Coronary artery (tissue), 2 donors: Measurements from ENCODE around the gene RAI1.

ENCODE experiments used
- DNase-seq: peaks from one replicate; pipeline ENCODE4 v3.0.0-alpha.2; 2017; ENCODE audit warnings: low spot score
- H3K27ac ChIP-seq, 2 donors: fragments of 200-600 bp; sonication (generic); one replicate each; pipeline ENCODE4 v1.5.1; 2016 to 2019
- H3K4me3 ChIP-seq: fragments of 200-600 bp; sonication (generic); 2 replicates; pipeline ENCODE4 v1.5.1; 2016; ENCODE audit warnings: mild to moderate bottlenecking, moderate library complexity
- TF ChIP-seq, protein P1 (sequence below): fragments of 200-600 bp; sonication (generic); IDR thresholded peaks from one replicate; pipeline ENCODE4 v1.5.1; 2019; ENCODE audit warnings: antibody characterized with exemption

The RAI1 gene

DNA sequence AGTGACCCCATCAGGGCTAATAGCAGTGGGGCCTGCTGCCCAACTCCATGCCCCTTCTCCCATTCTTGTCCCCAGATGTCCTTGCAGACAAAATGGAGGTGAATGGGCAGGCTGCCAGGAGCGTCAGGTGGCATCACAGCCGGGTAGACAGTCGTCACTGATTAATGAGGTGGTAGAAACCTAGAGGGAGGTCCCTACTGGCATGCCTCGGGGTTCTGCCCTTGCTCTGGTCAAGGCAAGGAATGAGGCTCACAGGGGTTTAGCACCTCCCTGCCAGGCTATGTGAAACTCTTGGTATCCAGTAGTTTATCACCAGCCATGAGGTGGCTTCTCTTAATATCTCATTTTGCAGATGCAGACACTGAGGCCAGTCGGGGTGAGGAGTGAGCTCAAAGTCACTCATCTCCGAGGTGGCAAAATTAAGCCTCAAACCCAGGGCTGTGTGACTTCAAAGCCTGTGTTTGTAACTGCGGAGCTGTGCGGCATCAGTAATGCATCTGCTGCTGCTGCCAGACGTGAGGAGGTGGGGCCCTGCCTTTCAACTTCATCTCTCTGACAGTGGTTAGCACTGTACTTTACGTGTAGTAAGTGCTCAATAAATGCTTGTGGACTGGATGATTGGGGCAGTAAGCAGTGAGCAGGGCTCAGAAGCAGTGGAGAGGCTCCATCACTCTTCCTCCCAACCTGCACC is 21.3 kb downstream of the RAI1 start:
- Histone ChIP-seq H3K4me3 (no peak overlapping the region), H3K27ac (no peak overlapping the region)
- no peak for DNase-seq
- TF ChIP-seq, protein P1, sequence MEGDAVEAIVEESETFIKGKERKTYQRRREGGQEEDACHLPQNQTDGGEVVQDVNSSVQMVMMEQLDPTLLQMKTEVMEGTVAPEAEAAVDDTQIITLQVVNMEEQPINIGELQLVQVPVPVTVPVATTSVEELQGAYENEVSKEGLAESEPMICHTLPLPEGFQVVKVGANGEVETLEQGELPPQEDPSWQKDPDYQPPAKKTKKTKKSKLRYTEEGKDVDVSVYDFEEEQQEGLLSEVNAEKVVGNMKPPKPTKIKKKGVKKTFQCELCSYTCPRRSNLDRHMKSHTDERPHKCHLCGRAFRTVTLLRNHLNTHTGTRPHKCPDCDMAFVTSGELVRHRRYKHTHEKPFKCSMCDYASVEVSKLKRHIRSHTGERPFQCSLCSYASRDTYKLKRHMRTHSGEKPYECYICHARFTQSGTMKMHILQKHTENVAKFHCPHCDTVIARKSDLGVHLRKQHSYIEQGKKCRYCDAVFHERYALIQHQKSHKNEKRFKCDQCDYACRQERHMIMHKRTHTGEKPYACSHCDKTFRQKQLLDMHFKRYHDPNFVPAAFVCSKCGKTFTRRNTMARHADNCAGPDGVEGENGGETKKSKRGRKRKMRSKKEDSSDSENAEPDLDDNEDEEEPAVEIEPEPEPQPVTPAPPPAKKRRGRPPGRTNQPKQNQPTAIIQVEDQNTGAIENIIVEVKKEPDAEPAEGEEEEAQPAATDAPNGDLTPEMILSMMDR = no peak

DNA sequence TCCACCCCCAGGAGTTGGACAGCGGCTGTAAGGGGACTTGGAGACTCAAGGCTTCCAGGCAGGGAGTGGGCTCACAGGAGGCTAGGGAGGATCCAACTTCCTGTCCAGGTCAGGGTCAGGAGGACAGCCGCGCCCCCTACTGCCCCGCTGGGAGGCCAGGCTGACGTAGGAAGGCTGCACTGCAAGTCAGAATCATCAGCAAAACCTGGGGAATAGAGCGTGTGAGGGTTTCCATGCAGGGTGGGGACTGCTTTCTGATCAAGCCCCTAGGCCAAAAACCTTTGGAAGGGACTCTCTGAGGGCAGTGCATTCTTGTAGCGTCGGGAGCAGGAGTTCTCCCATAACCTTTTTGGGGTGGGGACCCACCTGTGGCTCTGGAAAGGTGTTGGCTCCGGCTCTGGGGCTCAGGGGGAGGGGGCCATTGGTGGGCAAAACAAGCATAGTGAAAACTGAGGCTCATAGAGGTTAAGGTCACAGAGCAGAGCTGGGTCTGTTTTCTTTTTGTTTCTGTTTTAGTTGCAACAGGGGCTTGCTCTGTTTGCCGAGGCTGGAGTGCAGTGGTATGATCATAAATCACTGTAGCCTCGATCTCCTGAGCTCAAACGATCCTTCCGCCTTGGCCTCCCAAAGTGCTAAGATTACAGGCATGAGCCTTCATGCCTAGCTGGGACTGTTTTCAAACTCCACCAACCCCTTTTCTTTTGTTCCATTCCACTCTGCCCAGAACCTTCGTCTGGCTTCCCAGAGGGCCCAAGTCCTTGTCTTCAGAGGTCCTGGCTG is 22.1 kb downstream of the RAI1 start:
- Histone ChIP-seq H3K27ac (no peak overlapping the region), H3K4me3 (no peak overlapping the region)
- TF ChIP-seq, protein P1 = no peak
- DNase-seq = no peak

DNA sequence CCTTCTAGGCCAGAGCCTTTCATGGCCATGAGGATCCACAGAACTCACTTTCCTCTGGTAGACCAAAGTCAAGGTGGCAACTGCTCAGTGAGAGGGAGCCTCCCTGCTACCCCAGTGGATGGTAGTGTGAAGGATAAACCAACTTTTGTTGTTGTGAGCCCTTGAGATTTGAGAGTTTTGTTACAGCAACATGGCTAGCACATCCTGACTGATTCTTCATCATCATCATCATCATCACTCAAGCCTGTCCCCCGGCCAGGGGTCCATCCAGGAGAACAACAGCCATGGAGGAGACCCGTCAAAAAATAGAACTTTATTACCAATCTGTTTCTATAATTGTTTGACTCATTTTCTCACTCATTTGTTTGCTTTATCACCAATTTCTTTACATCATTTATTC is 23.7 kb downstream of the RAI1 start:
- Histone ChIP-seq H3K27ac (no peak overlapping the region), H3K4me3 (no peak overlapping the region)
- DNase-seq = no peak
- TF ChIP-seq, protein P1 = no peak

DNA sequence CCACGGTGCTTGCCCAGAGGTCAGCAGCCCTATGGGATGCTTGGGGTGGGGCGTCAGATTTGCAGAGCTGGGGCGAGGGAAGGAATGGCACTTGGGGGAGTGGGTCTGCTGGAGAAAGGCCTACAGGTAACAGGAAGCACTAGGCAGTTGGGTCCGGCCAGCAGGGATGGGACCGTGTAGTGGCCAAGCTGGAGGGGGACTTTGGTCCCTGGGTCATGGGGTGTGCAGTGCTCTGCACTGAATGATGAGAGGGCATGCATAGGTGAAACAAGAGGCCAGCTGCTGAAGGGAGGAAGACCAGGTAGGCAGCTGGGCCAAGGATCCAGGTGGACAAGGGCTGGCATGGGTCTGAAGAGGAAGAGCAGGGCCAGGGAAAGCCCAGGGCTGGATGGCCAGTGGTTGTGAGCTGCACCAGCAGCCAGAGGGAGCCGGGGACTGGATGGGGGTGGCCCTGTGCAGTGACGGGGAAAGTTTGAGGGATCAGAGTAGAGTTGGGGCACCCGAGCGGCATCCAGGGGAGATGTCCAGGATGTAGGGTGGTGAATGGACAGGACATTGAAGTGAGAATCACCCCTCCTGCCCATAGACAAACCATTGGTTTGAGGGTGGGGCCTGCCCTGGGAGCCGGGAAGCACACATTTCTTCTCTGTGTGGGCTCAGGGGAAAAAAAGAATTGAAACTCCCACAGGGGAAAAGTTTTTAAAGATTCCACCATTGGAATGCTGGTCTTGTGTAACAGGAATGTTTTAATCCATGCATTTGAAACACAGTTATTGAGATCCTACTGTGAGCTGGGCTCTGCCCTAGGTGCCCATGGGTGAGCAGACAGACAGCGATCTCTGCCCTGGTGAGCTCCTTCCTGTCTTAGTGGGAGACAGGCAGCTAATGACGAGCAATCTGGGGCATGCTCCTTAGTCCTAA is 25.1 kb downstream of the RAI1 start:
- TF ChIP-seq, protein P1 = no peak
- no peak overlapping the region for H3K27ac ChIP-seq
- no peak for DNase-seq
- H3K4me3 ChIP-seq = no peak overlapping the region

DNA sequence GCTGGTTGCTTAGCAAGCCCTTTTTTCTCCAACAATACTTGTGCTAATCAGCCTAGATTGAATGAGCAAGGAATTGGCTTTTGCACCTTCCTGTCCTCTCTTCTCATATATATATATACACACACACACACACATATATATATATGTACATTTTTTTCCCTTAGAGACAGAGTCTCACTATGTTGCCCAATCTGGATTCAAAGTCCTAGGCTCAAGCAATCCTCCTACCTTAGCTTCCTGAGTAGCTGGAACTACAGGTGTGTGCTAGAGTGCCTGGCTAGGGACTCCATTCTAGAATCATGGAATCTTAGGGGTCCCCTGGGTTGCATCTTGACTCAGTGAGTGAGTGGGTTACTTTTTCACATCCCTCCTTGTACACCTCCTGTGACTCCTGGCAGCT is 27.0 kb downstream of the RAI1 start:
- Histone ChIP-seq H3K27ac (no peak overlapping the region), H3K4me3 (no peak overlapping the region)
- DNase-seq = no peak
- TF ChIP-seq, protein P1 = no peak

DNA sequence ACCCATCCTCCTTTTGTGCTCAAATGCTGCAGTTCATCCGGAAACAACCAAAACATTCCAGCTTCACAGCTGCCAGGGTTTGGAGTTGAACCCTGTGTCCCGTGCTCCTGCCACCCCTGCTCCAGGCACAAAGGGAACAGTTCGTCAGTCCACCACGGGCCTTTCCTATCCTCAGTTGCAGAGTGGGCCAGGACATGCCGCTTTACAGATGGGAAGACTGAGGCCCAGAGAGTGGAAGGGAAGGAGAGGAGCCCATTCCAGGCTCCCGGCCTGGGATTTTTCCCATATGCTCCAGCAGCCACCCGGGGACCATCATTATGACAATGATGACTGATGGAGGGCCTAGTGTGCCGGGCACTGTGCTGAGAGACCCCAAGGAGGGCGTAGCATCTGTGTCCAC is 27.6 kb downstream of the RAI1 start:
- DNase-seq = no peak
- Histone ChIP-seq H3K27ac (no peak overlapping the region), H3K4me3 (no peak overlapping the region)
- TF ChIP-seq, protein P1 = no peak
